GM18502 (cell line): ENCODE results near the gene RPL13A.

Source experiments
- ATAC-seq: cut with Tn5 transposase; IDR thresholded peaks from one replicate; pipeline ENCODE4 v1.9.1; 2021; ENCODE audit warnings: mild to moderate bottlenecking; ENCODE audit not compliant: unreplicated experiment, poor library complexity

RPL13A gene

GRCh38 chr19:49502866-49503581 lies 15.6 kb downstream of the RPL13A start:
- ATAC-seq = no peak

- no peak for ATAC-seq
Observed at GRCh38 chr19:49503582-49503962, 16.2 kb downstream of the RPL13A start.

DNA sequence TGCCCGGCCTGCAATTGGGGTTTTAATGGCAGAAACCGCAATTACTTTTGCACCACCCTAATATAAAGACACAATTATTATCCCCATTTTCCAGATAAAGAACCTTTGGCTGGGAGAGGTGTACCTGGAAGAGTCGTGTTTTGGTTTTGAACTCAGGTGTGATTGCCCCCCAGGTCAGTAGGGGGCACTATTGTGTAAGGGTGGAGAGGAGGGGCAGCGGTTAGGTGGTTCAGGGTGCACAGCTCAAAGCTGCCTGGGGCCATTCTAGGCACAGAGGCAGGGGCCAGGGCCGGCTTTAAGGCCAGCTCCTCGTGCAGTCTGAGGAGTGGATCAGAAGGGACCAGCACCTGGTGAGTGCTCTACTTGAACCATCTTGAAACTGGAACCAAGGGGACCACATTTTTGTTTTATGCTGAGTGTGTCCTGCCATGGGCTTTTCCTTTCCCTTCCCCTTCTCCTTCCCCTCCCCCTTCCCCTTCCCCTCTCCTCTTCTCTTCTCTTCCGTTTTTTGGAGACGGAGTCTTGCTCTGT lies 19.2 kb downstream of the RPL13A start:
- no peak for ATAC-seq

GRCh38 chr19:49507803-49508494 lies 20.5 kb downstream of the RPL13A start:
- ATAC-seq = no peak

DNA sequence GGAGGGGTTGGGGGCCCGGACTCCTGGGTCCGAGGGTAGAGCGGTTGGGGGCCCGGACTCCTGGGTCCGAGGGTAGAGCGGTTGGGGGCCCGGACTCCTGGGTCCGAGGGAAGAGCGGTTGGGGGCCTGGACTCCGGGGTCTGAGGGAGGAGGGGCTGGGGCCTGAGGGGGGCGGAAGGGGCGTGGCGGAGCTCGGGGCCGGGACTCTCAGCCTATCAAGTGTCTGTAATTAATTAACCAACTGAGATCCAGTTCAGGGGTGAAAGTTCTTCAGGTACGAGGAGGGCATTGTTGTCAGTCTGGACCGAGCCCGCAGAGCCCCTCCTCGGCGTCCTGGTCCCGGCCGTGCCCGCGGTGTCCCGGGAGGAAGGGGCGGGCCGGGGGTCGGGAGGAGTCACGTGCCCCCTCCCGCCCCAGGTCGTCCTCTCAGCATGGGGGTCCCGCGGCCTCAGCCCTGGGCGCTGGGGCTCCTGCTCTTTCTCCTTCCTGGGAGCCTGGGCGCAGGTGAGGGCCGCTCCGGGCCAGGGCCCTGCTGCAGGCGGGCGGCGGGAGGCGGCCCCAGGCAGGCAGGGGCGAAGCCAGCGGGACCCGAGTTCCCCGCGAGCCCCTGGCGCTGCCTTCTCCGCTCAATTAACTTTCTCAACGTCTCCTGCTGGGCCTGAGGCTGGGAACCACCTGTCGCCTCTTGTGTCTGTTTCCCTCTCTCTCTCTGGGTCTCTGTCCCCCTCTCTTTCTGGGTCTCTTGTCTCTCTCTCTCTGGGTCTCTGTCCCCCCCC lies 25.8 kb downstream of the RPL13A start:
- ATAC-seq = no peak

- ATAC-seq = no peak
Observed at GRCh38 chr19:49513746-49514118, 26.3 kb downstream of the RPL13A start.

DNA sequence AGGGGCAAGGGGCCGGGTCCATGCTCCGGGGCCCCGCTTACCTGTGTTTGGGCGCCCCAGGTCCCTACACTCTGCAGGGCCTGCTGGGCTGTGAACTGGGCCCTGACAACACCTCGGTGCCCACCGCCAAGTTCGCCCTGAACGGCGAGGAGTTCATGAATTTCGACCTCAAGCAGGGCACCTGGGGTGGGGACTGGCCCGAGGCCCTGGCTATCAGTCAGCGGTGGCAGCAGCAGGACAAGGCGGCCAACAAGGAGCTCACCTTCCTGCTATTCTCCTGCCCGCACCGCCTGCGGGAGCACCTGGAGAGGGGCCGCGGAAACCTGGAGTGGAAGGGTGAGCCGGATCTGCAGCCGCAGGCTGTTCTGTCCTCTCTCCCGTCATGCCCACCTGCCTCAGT lies 26.7 kb downstream of the RPL13A start:
- no peak for ATAC-seq

GRCh38 chr19:49515767-49516166 lies 28.4 kb downstream of the RPL13A start:
- no peak for ATAC-seq

DNA sequence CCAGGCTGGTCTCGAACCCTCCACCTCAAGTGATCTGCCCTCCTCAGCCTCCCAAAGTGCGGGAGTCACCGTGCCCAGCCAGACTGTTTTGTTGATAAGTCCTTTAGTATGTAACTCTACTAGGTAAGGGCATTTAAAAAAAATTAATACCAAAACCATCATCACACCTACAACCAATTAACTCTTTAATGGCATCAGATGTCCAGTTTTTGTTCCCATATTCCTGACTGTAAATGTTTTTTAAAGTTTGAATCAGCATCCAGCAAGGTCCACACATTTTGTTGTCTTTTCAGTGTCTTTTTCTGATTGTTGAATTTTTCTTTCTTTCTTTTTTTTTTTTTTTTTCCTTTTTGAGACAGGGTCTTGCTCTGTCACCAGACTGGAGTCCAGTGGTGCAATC lies 30.6 kb downstream of the RPL13A start:
- ATAC-seq = no peak

GRCh38 chr19:49520705-49521319 lies 33.4 kb downstream of the RPL13A start:
- no peak for ATAC-seq

GRCh38 chr19:49524812-49525455 lies 37.5 kb downstream of the RPL13A start:
- no peak for ATAC-seq

- no peak for ATAC-seq
Observed at GRCh38 chr19:49528211-49528771, 40.9 kb downstream of the RPL13A start.

DNA sequence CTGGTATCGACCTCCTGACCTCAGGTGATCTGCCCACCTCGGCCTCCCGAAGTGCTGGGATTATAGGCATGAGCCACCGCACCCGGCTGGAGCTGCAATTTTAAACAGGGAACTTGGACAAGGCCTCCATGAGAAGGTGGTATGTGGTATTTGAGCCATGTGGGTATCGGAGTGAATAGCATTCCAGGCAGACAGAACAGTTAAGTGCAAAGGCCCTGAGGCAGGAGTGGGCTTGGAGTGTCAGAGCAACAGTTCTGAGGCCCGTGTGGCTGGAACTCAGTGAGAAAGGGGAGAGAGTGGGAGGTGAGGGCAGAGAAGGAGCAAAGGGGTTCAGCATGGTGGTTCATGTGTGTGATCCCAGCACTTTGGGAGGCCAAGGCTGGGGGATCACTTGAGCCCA lies 43.3 kb downstream of the RPL13A start:
- ATAC-seq = no peak

- peak; percentile 74 for ATAC-seq
Observed at GRCh38 chr19:49533551-49534488, 46.4 kb downstream of the RPL13A start.

- ATAC-seq = no peak
Observed at GRCh38 chr19:49534632-49535385, 47.4 kb downstream of the RPL13A start.

- no peak for ATAC-seq
Observed at GRCh38 chr19:49536921-49537462, 49.6 kb downstream of the RPL13A start.

DNA sequence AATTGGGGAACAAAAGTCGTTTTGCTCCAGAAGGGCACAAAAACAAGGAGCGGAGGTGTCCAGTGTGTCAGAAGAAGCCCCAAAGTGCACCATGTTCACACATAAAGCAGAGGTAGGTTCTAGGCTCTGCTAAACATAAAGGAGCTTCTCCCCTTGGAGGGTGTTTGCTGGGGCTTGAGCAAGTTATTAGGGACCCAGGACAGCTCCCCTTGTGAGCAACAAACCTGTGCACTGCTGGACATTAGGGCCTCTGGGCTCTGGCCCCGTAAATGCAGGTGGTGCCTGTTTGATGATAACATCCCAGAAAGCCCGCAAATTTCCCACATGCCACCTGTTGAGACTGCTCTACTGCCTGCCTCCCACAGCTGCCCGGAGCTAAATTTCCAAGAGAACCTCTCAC lies 51.2 kb downstream of the RPL13A start:
- ATAC-seq = no peak
